ENCODE data around the gene LIMCH1.
"Not testable (repeated sequence)": the region's sequence is repeated elsewhere in the genome, so short reads cannot be mapped to it uniquely, and the experiment has no call there.

The LIMCH1 gene

GRCh38 chr4:41718907-41719306, 180.9 kb downstream of the LIMCH1 start:
- Histone ChIP-seq H3K27ac (ENCODE audit: low read depth, low read length) (no peak overlapping the region), H3K4me3 (ENCODE audit: low read depth in 1 of 5, low read length in 5 of 5) (no peak overlapping the region), H3K36me3 (ENCODE audit: control insufficient read depth in 5 of 5, insufficient read depth in 5 of 5, low read length in 5 of 5) (no peaks in the 10 kb centered on the region), H3K9me3 (ENCODE audit: control insufficient read depth in 5 of 5, low read length in 5 of 5) (no peaks in the 10 kb centered on the region), H3K4me1 (ENCODE audit: control insufficient read depth in 5 of 5, insufficient read depth in 5 of 5, low read length in 5 of 5) (no peaks in the 10 kb centered on the region), H3K27me3 (ENCODE audit: control insufficient read depth in 5 of 5, insufficient read depth in 4 of 5, low read length in 5 of 5) (peaks cover 0 to 8% (median 3%) of the 10 kb centered on the region in 5 donors), H3K9ac (ENCODE audit: low read length in 5 of 5) (no peak overlapping the region)

GRCh38 chr4:41719417-41719816, 181.5 kb downstream of the LIMCH1 start:
- no peak overlapping the region for H3K4me3 ChIP-seq (ENCODE audit: low read depth in 1 of 5, low read length in 5 of 5)
- no peak overlapping the region for H3K27ac ChIP-seq (ENCODE audit: low read depth, low read length)
- H3K9ac ChIP-seq (ENCODE audit: low read length in 5 of 5) = no peak overlapping the region
- H3K4me1 ChIP-seq (ENCODE audit: control insufficient read depth in 5 of 5, insufficient read depth in 5 of 5, low read length in 5 of 5) = no peaks in the 10 kb centered on the region
- no peaks in the 10 kb centered on the region for H3K36me3 ChIP-seq (ENCODE audit: control insufficient read depth in 5 of 5, insufficient read depth in 5 of 5, low read length in 5 of 5)
- peaks cover 0 to 8% (median 3%) of the 10 kb centered on the region in 5 donors for H3K27me3 ChIP-seq (ENCODE audit: control insufficient read depth in 5 of 5, insufficient read depth in 4 of 5, low read length in 5 of 5)
- no peaks in the 10 kb centered on the region for H3K9me3 ChIP-seq (ENCODE audit: control insufficient read depth in 5 of 5, low read length in 5 of 5)

GRCh38 chr4:41722181-41722580, 184.2 kb downstream of the LIMCH1 start:
- H3K27ac ChIP-seq (ENCODE audit: low read depth, low read length) = no peak overlapping the region
- H3K9ac ChIP-seq (ENCODE audit: low read length in 5 of 5) = no peak overlapping the region
- peaks cover 0 to 15% (median 9%) of the 10 kb centered on the region in 5 donors for H3K9me3 ChIP-seq (ENCODE audit: control insufficient read depth in 5 of 5, low read length in 5 of 5)
- H3K36me3 ChIP-seq (ENCODE audit: control insufficient read depth in 5 of 5, insufficient read depth in 5 of 5, low read length in 5 of 5) = no peaks in the 10 kb centered on the region
- peaks cover 0 to 12% (median 3%) of the 10 kb centered on the region in 5 donors for H3K27me3 ChIP-seq (ENCODE audit: control insufficient read depth in 5 of 5, insufficient read depth in 4 of 5, low read length in 5 of 5)
- H3K4me3 ChIP-seq (ENCODE audit: low read depth in 1 of 5, low read length in 5 of 5) = no peak overlapping the region
- H3K4me1 ChIP-seq (ENCODE audit: control insufficient read depth in 5 of 5, insufficient read depth in 5 of 5, low read length in 5 of 5) = no peaks in the 10 kb centered on the region

DNA sequence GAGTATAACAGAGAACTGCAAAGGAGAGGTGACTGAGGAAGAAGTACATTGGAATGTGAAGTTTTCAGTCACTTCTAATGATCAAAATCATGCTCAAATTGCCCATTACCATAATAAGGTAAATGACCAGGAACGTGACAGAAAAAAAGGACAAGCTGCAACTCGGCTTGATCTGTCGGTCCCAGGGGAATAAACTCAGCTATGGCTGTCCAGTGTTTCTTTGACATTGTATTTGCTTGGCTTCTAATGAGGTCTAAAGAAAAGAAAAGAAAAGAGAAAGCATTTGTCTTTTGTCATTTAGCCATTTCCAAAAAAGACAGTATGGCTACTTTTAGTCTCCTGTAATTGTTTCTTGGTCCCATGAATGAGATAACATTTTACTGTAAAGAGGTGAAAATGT, 185.3 kb downstream of the LIMCH1 start:
- Histone ChIP-seq H3K36me3 (ENCODE audit: control insufficient read depth in 5 of 5, insufficient read depth in 5 of 5, low read length in 5 of 5) (no peaks in the 10 kb centered on the region), H3K9ac (ENCODE audit: low read length in 5 of 5) (no peak overlapping the region), H3K4me1 (ENCODE audit: control insufficient read depth in 5 of 5, insufficient read depth in 5 of 5, low read length in 5 of 5) (no peaks in the 10 kb centered on the region), H3K4me3 (ENCODE audit: low read depth in 1 of 5, low read length in 5 of 5) (no peak overlapping the region), H3K9me3 (ENCODE audit: control insufficient read depth in 5 of 5, low read length in 5 of 5) (peaks cover 0 to 15% (median 9%) of the 10 kb centered on the region in 5 donors), H3K27ac (ENCODE audit: low read depth, low read length) (no peak overlapping the region), H3K27me3 (ENCODE audit: control insufficient read depth in 5 of 5, insufficient read depth in 4 of 5, low read length in 5 of 5) (peaks cover 0 to 12% (median 0%) of the 10 kb centered on the region in 5 donors)

- Histone ChIP-seq H3K27me3 (ENCODE audit: control insufficient read depth in 5 of 5, insufficient read depth in 4 of 5, low read length in 5 of 5) (peaks cover 0 to 8% (median 0%) of the 10 kb centered on the region in 5 donors), H3K27ac (ENCODE audit: low read depth, low read length) (no peak overlapping the region), H3K36me3 (ENCODE audit: control insufficient read depth in 5 of 5, insufficient read depth in 5 of 5, low read length in 5 of 5) (no peaks in the 10 kb centered on the region), H3K4me1 (ENCODE audit: control insufficient read depth in 5 of 5, insufficient read depth in 5 of 5, low read length in 5 of 5) (no peaks in the 10 kb centered on the region), H3K4me3 (ENCODE audit: low read depth in 1 of 5, low read length in 5 of 5) (no peak overlapping the region), H3K9ac (ENCODE audit: low read length in 5 of 5) (no peak overlapping the region), H3K9me3 (ENCODE audit: control insufficient read depth in 5 of 5, low read length in 5 of 5) (peaks cover 0 to 15% (median 9%) of the 10 kb centered on the region in 5 donors)
These were observed 187.3 kb downstream of the LIMCH1 start for GRCh38 chr4:41725254-41725653.

- Histone ChIP-seq H3K4me1 (ENCODE audit: control insufficient read depth in 5 of 5, insufficient read depth in 5 of 5, low read length in 5 of 5) (no peaks in the 10 kb centered on the region), H3K9ac (ENCODE audit: low read length in 5 of 5) (no peak overlapping the region), H3K27me3 (ENCODE audit: control insufficient read depth in 5 of 5, insufficient read depth in 4 of 5, low read length in 5 of 5) (peaks cover 2 to 17% (median 4%) of the 10 kb centered on the region in 5 donors), H3K4me3 (ENCODE audit: low read depth in 1 of 5, low read length in 5 of 5) (no peak overlapping the region), H3K9me3 (ENCODE audit: control insufficient read depth in 5 of 5, low read length in 5 of 5) (peaks cover 0 to 15% (median 9%) of the 10 kb centered on the region in 5 donors), H3K36me3 (ENCODE audit: control insufficient read depth in 5 of 5, insufficient read depth in 5 of 5, low read length in 5 of 5) (no peaks in the 10 kb centered on the region), H3K27ac (ENCODE audit: low read depth, low read length) (no peak overlapping the region)
These were observed 190.1 kb downstream of the LIMCH1 start for GRCh38 chr4:41727861-41728572.

DNA sequence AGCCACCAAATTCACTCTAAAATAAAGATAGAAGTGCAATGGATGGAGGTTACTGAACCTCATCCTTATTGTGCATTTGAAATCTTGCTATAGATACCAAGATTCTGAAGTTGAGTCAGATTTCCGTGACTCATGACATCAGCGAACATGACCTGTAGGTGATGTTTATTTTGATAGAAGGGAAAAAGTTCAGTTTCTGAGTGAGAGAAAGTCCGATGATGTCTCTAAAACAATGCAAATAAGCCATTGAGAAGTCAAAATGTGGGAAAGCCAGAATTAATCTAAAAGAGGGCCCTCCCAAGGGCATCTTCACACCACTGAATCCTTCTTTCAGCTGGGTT, 190.6 kb downstream of the LIMCH1 start:
- no peak overlapping the region for H3K27ac ChIP-seq (ENCODE audit: low read depth, low read length)
- no peaks in the 10 kb centered on the region for H3K36me3 ChIP-seq (ENCODE audit: control insufficient read depth in 5 of 5, insufficient read depth in 5 of 5, low read length in 5 of 5)
- no peak overlapping the region for H3K9ac ChIP-seq (ENCODE audit: low read length in 5 of 5)
- peaks cover 2 to 17% (median 4%) of the 10 kb centered on the region in 5 donors for H3K27me3 ChIP-seq (ENCODE audit: control insufficient read depth in 5 of 5, insufficient read depth in 4 of 5, low read length in 5 of 5)
- H3K4me1 ChIP-seq (ENCODE audit: control insufficient read depth in 5 of 5, insufficient read depth in 5 of 5, low read length in 5 of 5) = no peaks in the 10 kb centered on the region
- peaks cover 0 to 15% (median 9%) of the 10 kb centered on the region in 5 donors for H3K9me3 ChIP-seq (ENCODE audit: control insufficient read depth in 5 of 5, low read length in 5 of 5)
- H3K4me3 ChIP-seq (ENCODE audit: low read depth in 1 of 5, low read length in 5 of 5) = no peak overlapping the region

- Histone ChIP-seq H3K27me3 (ENCODE audit: control insufficient read depth in 5 of 5, insufficient read depth in 4 of 5, low read length in 5 of 5) (peaks cover 2 to 13% (median 4%) of the 10 kb centered on the region in 5 donors), H3K4me1 (ENCODE audit: control insufficient read depth in 5 of 5, insufficient read depth in 5 of 5, low read length in 5 of 5) (no peaks in the 10 kb centered on the region), H3K9ac (ENCODE audit: low read length in 5 of 5) (no peak overlapping the region), H3K36me3 (ENCODE audit: control insufficient read depth in 5 of 5, insufficient read depth in 5 of 5, low read length in 5 of 5) (no peaks in the 10 kb centered on the region), H3K9me3 (ENCODE audit: control insufficient read depth in 5 of 5, low read length in 5 of 5) (no peaks in the 10 kb centered on the region), H3K4me3 (ENCODE audit: low read depth in 1 of 5, low read length in 5 of 5) (no peak overlapping the region), H3K27ac (ENCODE audit: low read depth, low read length) (no peak overlapping the region)
These were observed 193.7 kb downstream of the LIMCH1 start for GRCh38 chr4:41731569-41732126.

DNA sequence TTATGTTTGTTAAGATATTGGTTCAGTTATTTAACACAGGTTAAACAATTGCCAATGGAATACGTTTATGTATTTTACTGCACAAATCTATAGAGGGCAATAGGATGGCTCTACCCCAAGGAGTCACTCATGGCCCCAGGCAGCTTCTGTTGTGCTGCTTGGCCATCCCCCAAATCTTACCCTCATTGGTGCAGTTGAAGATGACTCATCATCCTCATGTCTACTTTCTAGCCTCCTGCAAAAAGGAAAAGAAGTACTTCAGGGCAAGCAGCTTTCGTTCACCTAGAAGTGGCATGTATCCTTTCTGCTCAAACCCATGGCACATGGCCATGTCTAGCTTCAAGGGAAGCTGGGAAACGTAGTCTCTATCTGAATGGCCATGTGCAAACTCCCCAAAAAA, 196.4 kb downstream of the LIMCH1 start:
- Histone ChIP-seq H3K4me3 (ENCODE audit: low read depth in 1 of 5, low read length in 5 of 5) (no peak overlapping the region), H3K9me3 (ENCODE audit: control insufficient read depth in 5 of 5, low read length in 5 of 5) (no peaks in the 10 kb centered on the region), H3K27ac (ENCODE audit: low read depth, low read length) (no peak overlapping the region), H3K36me3 (ENCODE audit: control insufficient read depth in 5 of 5, insufficient read depth in 5 of 5, low read length in 5 of 5) (no peaks in the 10 kb centered on the region), H3K9ac (ENCODE audit: low read length in 5 of 5) (no peak overlapping the region), H3K4me1 (ENCODE audit: control insufficient read depth in 5 of 5, insufficient read depth in 5 of 5, low read length in 5 of 5) (no peaks in the 10 kb centered on the region), H3K27me3 (ENCODE audit: control insufficient read depth in 5 of 5, insufficient read depth in 4 of 5, low read length in 5 of 5) (peaks cover 2 to 13% (median 4%) of the 10 kb centered on the region in 5 donors)

GRCh38 chr4:41737491-41737890, 199.5 kb downstream of the LIMCH1 start:
- not testable (repeated sequence) for H3K27me3 ChIP-seq (ENCODE audit: control insufficient read depth in 5 of 5, insufficient read depth in 4 of 5, low read length in 5 of 5); H3K4me3 ChIP-seq (ENCODE audit: low read depth in 1 of 5, low read length in 5 of 5); H3K9ac ChIP-seq (ENCODE audit: low read length in 5 of 5); H3K9me3 ChIP-seq (ENCODE audit: control insufficient read depth in 5 of 5, low read length in 5 of 5); H3K36me3 ChIP-seq (ENCODE audit: control insufficient read depth in 5 of 5, insufficient read depth in 5 of 5, low read length in 5 of 5); H3K27ac ChIP-seq (ENCODE audit: low read depth, low read length); H3K4me1 ChIP-seq (ENCODE audit: control insufficient read depth in 5 of 5, insufficient read depth in 5 of 5, low read length in 5 of 5)
